HepG2 (cell line): ENCODE results near the gene UTRN. TPM values are rescaled to one million over a fixed set of nuclear protein-coding genes. Genes with fewer than 3 reads are reported as not detected.

Experiments used
- CBX2 ChIP-seq, 2 experiments: fragments of 200-600 bp in 1 of 2; sonication (generic); formaldehyde crosslinking in 1 of 2; IDR thresholded peaks; 2 replicates each; pipeline versions ENCODE4 v1.7.0 to v1.8.1; 2018 to 2022; ENCODE audit warnings: low read depth in 2 of 2, low read length in 1 of 2, mild to moderate bottlenecking in 1 of 2, missing genetic modification reagents in 1 of 2
- DPF2 ChIP-seq: sonication (generic); formaldehyde crosslinking; IDR thresholded peaks from 2 replicates; pipeline ENCODE4 v1.4.0; 2020; ENCODE audit warnings: mild to moderate bottlenecking, low read depth, missing genetic modification reagents, borderline replicate concordance
- IRF2 ChIP-seq: IDR thresholded peaks from 2 replicates; pipeline ENCODE4 v1.6.1; 2018; ENCODE audit warnings: missing genetic modification reagents, missing compliant biosample characterization
- NCOA2 ChIP-seq: sonication (generic); formaldehyde crosslinking; IDR thresholded peaks from 2 replicates; pipeline ENCODE4 v1.8.0; 2022; ENCODE audit warnings: inconsistent platforms
- NFIC ChIP-seq: IDR thresholded peaks from 2 replicates; pipeline ENCODE4 v1.6.1; 2012; ENCODE audit warnings: mild to moderate bottlenecking, low read length, inconsistent platforms
- ONECUT2 ChIP-seq: sonication (generic); formaldehyde crosslinking; IDR thresholded peaks from 2 replicates; pipeline ENCODE4 v1.4.0; 2020; ENCODE audit warnings: missing genetic modification reagents
- PATZ1 ChIP-seq: sonication (generic); formaldehyde crosslinking; IDR thresholded peaks from 2 replicates; pipeline ENCODE4 v1.4.0; 2020; ENCODE audit warnings: missing genetic modification reagents
- POGZ ChIP-seq: sonication (generic); formaldehyde crosslinking; IDR thresholded peaks from 2 replicates; pipeline ENCODE4 v1.4.0; 2020; ENCODE audit warnings: mild to moderate bottlenecking, missing genetic modification reagents
- RERE ChIP-seq: IDR thresholded peaks from 2 replicates; pipeline ENCODE4 v1.6.1; 2016; ENCODE audit warnings: low read depth, missing genetic modification reagents, missing compliant biosample characterization
- SMAD1 ChIP-seq: sonication (generic); formaldehyde crosslinking; IDR thresholded peaks from 2 replicates; pipeline ENCODE4 v1.4.0; 2020; ENCODE audit warnings: missing genetic modification reagents, low read depth, mild to moderate bottlenecking, borderline replicate concordance
- ZFX ChIP-seq: sonication (generic); formaldehyde crosslinking; IDR thresholded peaks from 2 replicates; pipeline ENCODE4 v1.4.0; 2020; ENCODE audit warnings: mild to moderate bottlenecking, low read depth, missing genetic modification reagents, moderate library complexity
- ZHX1 ChIP-seq: sonication (generic); formaldehyde crosslinking; IDR thresholded peaks from 2 replicates; pipeline ENCODE4 v1.8.1; 2022; ENCODE audit warnings: low read depth, mild to moderate bottlenecking, missing genetic modification reagents
- ZNF761 ChIP-seq: sonication (generic); formaldehyde crosslinking; conservative IDR thresholded peaks from 2 replicates; pipeline ENCODE4 v1.4.0; 2020; ENCODE audit warnings: mild to moderate bottlenecking, missing genetic modification reagents
- ZNF770 ChIP-seq: sonication (generic); formaldehyde crosslinking; IDR thresholded peaks from 2 replicates; pipeline ENCODE4 v1.5.0; 2020; ENCODE audit warnings: mild to moderate bottlenecking, missing genetic modification reagents
- polyA plus RNA-seq, 8 experiments: library from polyadenylated mRNA; depleted of rRNA in 3 of 8; stranded (reverse) in 7 of 8; unstranded in 1 of 8; fragments of >200 nt; fragmentation: Illumina TruSeq in 4 of 8; extraction: Trizol in 4 of 8; gene quantifications; 2 replicates each; pipeline versions ENCODE4 v1.2.1 to v1.2.3, GENCODE V29; 2011 to 2016; ENCODE audit warnings: low read depth in 4 of 8, missing spikeins in 1 of 8, mixed read lengths in 1 of 8; ENCODE audit not compliant: insufficient read depth in 1 of 8
- total RNA-seq, 5 experiments: library from RNA; depleted of rRNA; stranded (reverse); fragments of >200 nt; fragmentation: Illumina TruSeq; extraction: Trizol; gene quantifications; 2 replicates each; pipeline ENCODE4 v1.2.3, GENCODE V29; 2016; ENCODE audit warnings: low read depth in 1 of 5

The UTRN gene
- total and polyA plus RNA-seq, 2 of the 13 experiments (the other 11 are each of a cell fraction or from before 2014, with no cell fraction given): 102 to 116 TPM

- TF ChIP-seq CBX2 (IDR thresholded peaks at IDR 0.05; ENCODE audit: low read depth, low read length) (no peak), CBX2 (CRISPR knock-in tag; IDR thresholded peaks at IDR 0.05; ENCODE audit: low read depth) (0 out of 2 replicates have a peak, but pooled peaks have one; percentile 52), NFIC (peak; percentile 46; the same call in 1 of the 2 replicates), ONECUT2 (CRISPR knock-in tag) (peak; percentile 84), ZNF761 (CRISPR knock-in tag) (0 out of 2 replicates have a peak, but pooled peaks have one; percentile 36), IRF2 (CRISPR knock-in tag) (peak; percentile 6; the same call in 1 of the 2 replicates), NCOA2 (CRISPR knock-in tag) (peak; percentile 46; the same call in 1 of the 2 replicates), RERE (no peak), SMAD1 (no peak), PATZ1 (CRISPR knock-in tag) (no peak), ZNF770 (CRISPR knock-in tag) (no peak), ZFX (CRISPR knock-in tag) (peak; percentile 32; the same call in 1 of the 2 replicates), POGZ (CRISPR knock-in tag) (peak; percentile 44; the same call in 1 of the 2 replicates), ZHX1 (CRISPR knock-in tag) (no peak), DPF2 (peak; percentile 54; the same call in 1 of the 2 replicates)
Observed at GRCh38 chr6:144265061-144265357, 20.1 kb upstream of the UTRN start (continued).
